Natural killer cell (primary cell): ENCODE data around the gene CUL5. TPM values are rescaled to one million over a fixed set of nuclear protein-coding genes. Genes with fewer than 3 reads are reported as not detected.

ENCODE experiments used
- ATAC-seq, 3 donors: fragments of 150-1000 bp in 2 of 3; fragments of 200-7000 bp in 1 of 3; cut with Tn5 transposase; 1 replicate in 1 of 3; 2 replicates in 2 of 3; pipeline ENCODE4 v1.10.0; 2021; ENCODE audit warnings: mild to moderate bottlenecking in 2 of 3, moderate library complexity in 2 of 3
- DNase-seq, 2 donors: peaks; one replicate each; pipeline versions ENCODE4 v3.0.0 to v3.0.0-alpha.2; 2013 to 2021; ENCODE audit warnings: mixed read lengths in 1 of 2
- H3K27ac ChIP-seq: one replicate; pipeline ENCODE4 v1.5.1; 2013; ENCODE audit warnings: mild to moderate bottlenecking, low read length
- H3K27me3 ChIP-seq: one replicate; pipeline ENCODE4 v1.6.1; 2013; ENCODE audit warnings: low read length; ENCODE audit not compliant: control insufficient read depth, insufficient read depth
- H3K36me3 ChIP-seq: one replicate; pipeline ENCODE4 v1.6.1; 2013; ENCODE audit warnings: low read length; ENCODE audit not compliant: control insufficient read depth, insufficient read depth
- H3K4me1 ChIP-seq: one replicate; pipeline ENCODE4 v1.6.1; 2013; ENCODE audit warnings: low read length; ENCODE audit not compliant: control insufficient read depth, insufficient read depth
- H3K4me3 ChIP-seq: one replicate; pipeline ENCODE4 v1.5.1; 2013; ENCODE audit warnings: low read length
- H3K9me3 ChIP-seq: one replicate; pipeline ENCODE4 v1.6.1; 2013; ENCODE audit warnings: low read length; ENCODE audit not compliant: control insufficient read depth, insufficient read depth
- H3K27ac Mint-ChIP-seq, 2 donors: one replicate each; pipeline ENCODE4 v1.8.0; 2022; ENCODE audit warnings: mild to moderate bottlenecking in 2 of 2, mixed read lengths in 2 of 2, moderate library complexity in 1 of 2
- H3K27me3 Mint-ChIP-seq, 2 donors: one replicate each; pipeline ENCODE4 v1.8.0; 2022; ENCODE audit warnings: low read depth in 2 of 2, mixed read lengths in 2 of 2
- H3K36me3 Mint-ChIP-seq: one replicate; pipeline ENCODE4 v1.8.0; 2022; ENCODE audit warnings: mixed read lengths
- H3K4me1 Mint-ChIP-seq, 2 donors: one replicate each; pipeline ENCODE4 v1.8.0; 2022; ENCODE audit warnings: mixed read lengths in 2 of 2
- H3K4me3 Mint-ChIP-seq: one replicate; pipeline ENCODE4 v1.8.0; 2022; ENCODE audit warnings: mild to moderate bottlenecking, moderate library complexity, mixed read lengths
- H3K9me3 Mint-ChIP-seq, 2 donors: one replicate each; pipeline ENCODE4 v1.8.0; 2022; ENCODE audit warnings: mixed read lengths in 2 of 2
- whole genome bisulfite sequencing: methylation state at CpG from one replicate; pipeline ENCODE4 v1.1.7; 2013; ENCODE audit warnings: missing lambda C conversion rate; ENCODE audit not compliant: insufficient coverage; 5-methylcytosine and 5-hydroxymethylcytosine counted together
- intact Hi-C: fragments of 100-400 bp; cut with micrococcal nuclease; formaldehyde crosslinking; loops from one replicate; pipeline ENCODE4 v1.14.2; 2022
- total RNA-seq, 4 donors: library from RNA; stranded (reverse); fragments of 120-200 nt in 1 of 4; gene quantifications; one replicate each; pipeline versions ENCODE4 v1.2.3 to v1.2.4, GENCODE V29; 2013 to 2022
- TF ChIP-seq, protein P1 (sequence below): fragments of 200-600 bp; IDR thresholded peaks from one replicate; pipeline ENCODE4 v1.8.0; 2022; ENCODE audit warnings: antibody characterized with exemption

Gene CUL5
- total RNA-seq, 3 donors from 2014 or later (not counting 1 experiment from before 2014, with no cell fraction given), result 59.1 to 68.3 (median 60.2) TPM

DNA sequence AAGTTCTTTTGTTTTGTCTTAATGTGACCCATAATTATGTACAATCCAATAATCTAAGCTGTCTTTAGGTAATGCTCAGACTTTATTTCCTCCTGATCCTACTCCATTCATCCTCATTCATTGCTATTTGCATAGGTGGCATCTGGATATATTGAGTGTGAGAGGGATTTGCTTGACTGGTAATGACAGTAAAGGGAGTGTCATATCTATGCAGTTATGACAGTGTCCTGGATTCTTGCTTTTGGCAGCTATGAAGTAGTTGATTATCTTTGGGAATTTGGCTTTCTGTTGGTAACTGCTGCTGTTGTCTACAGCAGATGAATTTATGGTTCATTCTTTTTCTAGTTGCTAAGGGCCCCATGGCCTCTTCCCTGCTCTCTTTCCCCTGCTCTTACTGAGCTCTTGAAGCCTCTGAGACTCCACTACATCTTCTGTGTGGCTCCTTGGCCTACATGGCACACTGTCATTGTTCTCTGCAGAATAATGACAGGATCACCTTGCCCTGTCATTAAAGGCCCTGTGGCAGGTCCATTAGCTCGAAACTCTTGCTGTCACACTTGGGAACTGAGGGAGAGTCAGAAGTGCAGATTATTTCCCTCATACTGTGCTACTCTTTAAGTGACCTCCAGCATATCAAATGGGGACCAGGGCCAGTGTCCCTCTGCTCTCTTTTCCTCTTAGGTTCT is 92.5 kb downstream of the CUL5 start:
- ATAC-seq (no peak), DNase-seq (no peak)
- Mint-ChIP-seq H3K4me3 (no peak overlapping the region), H3K4me1 (no peaks in the 10 kb centered on the region), H3K27ac (peak overlapping the region in 1 of 2 donors; percentile 29), H3K9me3 (no peaks in the 10 kb centered on the region), H3K36me3 (no peaks in the 10 kb centered on the region), H3K27me3 (no peaks in the 10 kb centered on the region)
- Histone ChIP-seq H3K36me3 (peaks cover 52% of the 10 kb centered on the region), H3K4me1 (no peaks in the 10 kb centered on the region), H3K27me3 (no peaks in the 10 kb centered on the region), H3K4me3 (no peak overlapping the region), H3K9me3 (no peaks in the 10 kb centered on the region), H3K27ac (no peak overlapping the region)
- TF ChIP-seq, protein P1, sequence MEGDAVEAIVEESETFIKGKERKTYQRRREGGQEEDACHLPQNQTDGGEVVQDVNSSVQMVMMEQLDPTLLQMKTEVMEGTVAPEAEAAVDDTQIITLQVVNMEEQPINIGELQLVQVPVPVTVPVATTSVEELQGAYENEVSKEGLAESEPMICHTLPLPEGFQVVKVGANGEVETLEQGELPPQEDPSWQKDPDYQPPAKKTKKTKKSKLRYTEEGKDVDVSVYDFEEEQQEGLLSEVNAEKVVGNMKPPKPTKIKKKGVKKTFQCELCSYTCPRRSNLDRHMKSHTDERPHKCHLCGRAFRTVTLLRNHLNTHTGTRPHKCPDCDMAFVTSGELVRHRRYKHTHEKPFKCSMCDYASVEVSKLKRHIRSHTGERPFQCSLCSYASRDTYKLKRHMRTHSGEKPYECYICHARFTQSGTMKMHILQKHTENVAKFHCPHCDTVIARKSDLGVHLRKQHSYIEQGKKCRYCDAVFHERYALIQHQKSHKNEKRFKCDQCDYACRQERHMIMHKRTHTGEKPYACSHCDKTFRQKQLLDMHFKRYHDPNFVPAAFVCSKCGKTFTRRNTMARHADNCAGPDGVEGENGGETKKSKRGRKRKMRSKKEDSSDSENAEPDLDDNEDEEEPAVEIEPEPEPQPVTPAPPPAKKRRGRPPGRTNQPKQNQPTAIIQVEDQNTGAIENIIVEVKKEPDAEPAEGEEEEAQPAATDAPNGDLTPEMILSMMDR, result no peak
- whole genome bisulfite sequencing, result 100% methylated on average over 1 of the region's 1 CpG
- intact Hi-C loops, result no loop called here

DNA sequence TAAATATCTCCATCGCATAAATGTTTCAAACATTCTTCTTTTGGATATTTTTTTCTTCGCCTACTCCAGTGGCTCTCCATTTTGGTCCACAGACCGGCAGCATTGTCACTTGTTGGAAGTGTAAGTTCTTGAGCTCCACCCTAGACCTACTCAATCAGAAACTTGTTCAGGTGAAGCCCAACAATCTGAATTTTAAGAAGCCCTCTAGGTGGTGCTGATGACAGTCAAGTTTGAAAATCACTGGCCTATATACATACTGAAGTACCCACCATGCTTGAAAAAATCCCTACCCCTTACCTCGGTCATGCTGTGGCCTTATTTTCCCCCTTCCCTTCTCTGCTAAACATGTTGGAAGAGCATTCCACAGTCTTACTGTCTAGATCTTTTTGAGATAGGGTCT is 102.4 kb downstream of the CUL5 start:
- Histone ChIP-seq H3K27ac (no peak overlapping the region), H3K4me1 (no peaks in the 10 kb centered on the region), H3K4me3 (no peak overlapping the region), H3K9me3 (no peaks in the 10 kb centered on the region), H3K27me3 (no peaks in the 10 kb centered on the region), H3K36me3 (peaks cover 3% of the 10 kb centered on the region)
- Mint-ChIP-seq H3K4me1 (no peaks in the 10 kb centered on the region), H3K36me3 (no peaks in the 10 kb centered on the region), H3K9me3 (no peaks in the 10 kb centered on the region), H3K4me3 (no peak overlapping the region), H3K27me3 (no peaks in the 10 kb centered on the region), H3K27ac (no peak overlapping the region)
- intact Hi-C loops, result loop anchor here (10.0 kb wide), 1 partner anchor 544 kb away; no protein-coding TSS in a partner anchor
- DNase-seq, result no peak
- no peak for ATAC-seq
- WGBS, result 93% methylated on average over 4 of the region's 4 CpGs
- TF ChIP-seq, protein P1, result no peak

DNA sequence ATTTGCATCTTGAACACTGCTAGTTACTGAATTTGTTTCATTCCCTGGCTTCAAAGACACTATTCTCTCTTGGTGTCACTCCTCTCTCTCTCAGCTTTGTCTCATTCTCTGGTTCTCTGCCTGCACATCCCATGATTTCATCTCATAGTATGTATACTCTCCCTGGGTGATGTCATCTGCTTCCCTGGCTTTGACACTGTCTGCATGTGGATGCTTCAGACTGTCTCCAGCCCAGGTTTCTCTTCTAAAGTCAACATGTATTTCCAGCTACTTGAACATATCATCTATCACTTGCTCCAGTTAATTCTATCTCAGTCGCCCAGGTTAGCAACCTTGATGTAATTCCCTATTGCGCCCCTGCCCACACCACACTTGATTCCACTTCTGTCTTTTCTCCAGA is 103.4 kb downstream of the CUL5 start:
- Histone ChIP-seq H3K27ac (no peak overlapping the region), H3K9me3 (no peaks in the 10 kb centered on the region), H3K4me1 (no peaks in the 10 kb centered on the region), H3K27me3 (no peaks in the 10 kb centered on the region), H3K36me3 (peaks cover 3% of the 10 kb centered on the region), H3K4me3 (no peak overlapping the region)
- intact Hi-C loops, result loop anchor here (10.0 kb wide), 1 partner anchor 543 kb away; no protein-coding TSS in a partner anchor
- Mint-ChIP-seq H3K4me3 (no peak overlapping the region), H3K9me3 (no peaks in the 10 kb centered on the region), H3K4me1 (no peaks in the 10 kb centered on the region), H3K27me3 (no peaks in the 10 kb centered on the region), H3K27ac (peak overlapping the region in 1 of 2 donors; percentile 0), H3K36me3 (no peaks in the 10 kb centered on the region)
- WGBS, result 97% methylated on average over 2 of the region's 2 CpGs
- no peak for DNase-seq
- TF ChIP-seq, protein P1, result no peak
- no peak for ATAC-seq
